ENCODE data around the gene ZNF845.
"Not testable (repeated sequence)": the region's sequence is repeated elsewhere in the genome, so short reads cannot be mapped to it uniquely, and the experiment has no call there.

The ZNF845 gene

DNA sequence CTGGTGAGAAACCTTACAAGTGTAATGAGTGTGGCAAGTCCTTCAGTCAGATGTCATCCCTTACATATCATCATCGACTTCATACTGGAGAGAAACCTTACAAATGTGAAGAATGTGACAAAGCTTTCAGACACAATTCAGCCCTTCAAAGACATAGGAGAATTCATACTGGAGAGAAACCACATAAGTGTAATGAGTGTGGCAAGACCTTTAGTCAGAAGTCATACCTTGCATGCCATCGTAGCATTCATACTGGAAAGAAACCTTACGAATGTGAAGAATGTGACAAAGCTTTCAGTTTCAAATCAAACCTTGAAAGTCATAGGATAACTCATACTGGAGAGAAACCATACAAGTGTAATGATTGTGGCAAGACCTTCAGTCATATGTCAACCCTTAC, 47.8 kb downstream of the ZNF845 start:
- no peak for DNase-seq

DNA sequence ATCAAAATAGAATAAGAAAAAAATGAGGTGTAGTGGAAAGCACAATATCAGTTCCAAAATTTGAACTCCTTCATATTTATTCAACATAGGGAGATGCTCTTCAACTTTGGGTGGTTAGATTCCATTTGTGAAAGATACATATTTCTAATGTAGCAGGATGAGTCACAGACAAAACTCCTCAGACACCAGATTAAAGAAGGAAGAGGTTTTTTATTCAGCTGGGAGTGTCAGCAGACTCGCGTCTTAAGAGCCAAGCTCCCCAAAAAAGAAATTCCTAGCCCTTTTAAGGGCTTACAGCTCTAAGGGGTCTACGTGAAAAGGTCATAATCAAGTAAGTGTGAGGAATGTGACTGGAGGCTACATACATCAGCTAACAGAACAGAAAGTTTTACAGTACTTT, 54.6 kb downstream of the ZNF845 start:
- DNase-seq, result peak; percentile 35

DNA sequence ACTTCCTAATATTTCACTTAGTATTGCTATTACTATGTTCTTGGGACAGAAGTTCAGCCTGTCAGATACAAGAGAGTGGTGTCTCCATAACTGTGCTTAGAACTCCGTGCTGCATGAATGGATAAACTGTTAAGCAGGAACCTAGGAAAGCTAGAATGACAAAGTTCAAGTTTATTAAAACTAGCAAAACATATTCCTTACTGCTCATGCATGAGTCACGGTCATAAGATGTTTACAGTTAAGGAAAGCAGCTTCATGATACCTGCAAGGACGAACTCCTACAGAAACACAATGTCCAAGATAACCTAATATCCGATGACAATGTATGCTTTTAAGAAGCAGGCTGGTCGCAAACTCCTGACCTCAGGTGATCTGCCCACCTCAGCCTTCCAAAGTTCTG, 55.4 kb downstream of the ZNF845 start:
- DNase-seq, result no peak

- DNase-seq, result no peak
Observed at GRCh38 chr19:53389571-53389970, 56.0 kb downstream of the ZNF845 start.

- DNase-seq, result no peak
Observed at GRCh38 chr19:53389978-53390377, 56.4 kb downstream of the ZNF845 start.

DNA sequence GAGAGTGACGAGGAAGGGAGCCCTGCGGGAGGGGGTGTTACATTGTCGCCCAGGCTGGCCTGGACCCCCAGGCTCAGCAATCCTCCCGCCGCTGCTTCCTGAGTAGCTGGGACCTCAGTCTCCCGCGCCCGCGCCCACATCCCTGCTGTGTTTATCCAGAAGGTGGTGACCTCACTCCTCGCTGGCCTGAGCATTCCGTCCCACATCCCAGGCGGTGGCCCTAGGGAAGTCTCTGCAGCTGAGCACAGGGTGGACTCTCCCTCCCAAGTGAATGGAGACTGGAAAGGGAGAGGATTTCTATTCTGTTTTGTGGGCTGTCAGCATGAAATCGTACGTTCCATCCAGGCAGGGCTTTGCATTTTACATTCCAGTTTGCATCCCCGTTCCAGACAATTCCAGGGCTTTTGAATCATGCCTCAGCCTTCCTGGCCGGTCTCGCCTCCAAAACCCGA, 61.0 kb downstream of the ZNF845 start:
- no peak for DNase-seq

DNA sequence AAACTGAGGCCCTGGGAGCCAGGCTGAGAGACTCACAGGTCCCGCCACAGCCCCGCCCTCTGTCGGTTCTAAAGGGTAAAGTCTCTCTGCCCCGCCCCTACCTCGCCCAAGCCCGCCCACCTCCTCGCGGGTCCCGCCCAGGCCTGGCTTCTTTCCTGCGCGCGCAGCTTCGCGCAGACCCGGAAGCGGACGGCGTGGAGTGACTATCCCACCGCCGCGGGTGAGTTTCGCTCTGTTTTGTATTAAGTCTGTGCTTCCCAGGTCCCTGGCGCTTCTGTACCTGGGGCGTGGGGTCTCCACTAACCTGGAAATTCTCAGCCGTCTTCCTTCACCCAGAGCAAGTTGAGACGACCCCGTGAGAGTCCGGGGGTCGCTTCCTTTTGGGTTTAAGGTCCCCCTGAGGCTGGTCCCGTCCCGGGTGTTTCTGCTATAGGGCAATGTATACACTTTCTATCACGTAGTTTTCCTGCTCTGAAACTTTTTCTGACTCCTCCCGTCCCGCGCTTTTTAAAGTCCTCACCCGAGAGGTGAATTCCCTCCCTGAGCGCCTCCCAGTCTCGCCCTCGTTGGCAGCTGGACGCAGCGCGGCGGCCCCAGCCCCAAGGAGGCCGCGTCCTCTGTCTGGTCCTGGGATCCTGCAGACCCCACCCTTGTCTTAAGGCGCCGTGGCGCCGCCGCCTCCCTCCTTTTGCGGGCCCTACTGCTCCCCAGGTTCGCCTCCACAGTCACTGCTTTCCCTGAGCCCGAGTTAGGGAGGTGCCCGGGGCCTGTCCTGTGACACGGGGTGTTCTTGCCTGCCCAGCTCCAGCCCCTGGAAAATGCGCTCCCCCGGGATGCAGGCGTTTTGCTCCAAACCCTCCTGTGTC, 61.7 kb downstream of the ZNF845 start, which contains the start of gene ZNF765:
Gene ZNF765, plus strand, starts transcription at position 176 of the 866 bp plus-strand sequence. CDS start 2,867 bp downstream, outside the sequence.
- peak; percentile 94 for DNase-seq

DNA sequence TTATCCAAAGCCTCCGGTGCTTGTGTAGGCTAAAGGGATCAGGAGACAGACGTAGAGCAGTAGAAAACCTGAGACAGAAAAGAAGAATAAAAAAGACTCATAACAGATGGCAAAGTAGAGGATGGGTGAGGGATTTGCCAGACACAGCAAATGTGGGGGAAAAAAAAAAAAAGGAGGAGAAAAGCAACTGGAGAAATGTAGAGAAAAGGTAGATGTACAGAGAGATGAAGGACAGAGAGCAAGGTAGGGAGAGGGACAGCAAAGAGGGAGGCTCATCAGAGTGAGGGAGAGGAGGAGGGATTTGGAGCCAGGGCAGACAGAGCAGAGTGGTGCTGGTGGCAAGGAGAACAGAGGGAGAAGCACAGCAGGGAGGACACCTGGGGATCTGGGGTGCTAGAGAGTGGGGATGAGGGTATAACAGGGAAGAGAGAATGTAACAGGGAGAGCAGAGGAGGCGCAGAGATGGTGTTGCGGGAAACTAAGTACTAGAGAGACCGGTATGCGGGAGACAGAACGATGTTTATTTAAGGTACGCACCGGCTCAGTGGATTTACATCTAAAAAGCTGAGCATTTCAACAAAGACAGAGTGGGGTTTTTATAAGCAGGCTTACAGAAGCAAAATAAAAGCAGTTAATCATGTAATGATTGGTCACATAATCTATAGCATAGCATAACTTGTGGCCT, 62.4 kb downstream of the ZNF845 start:
- not testable (repeated sequence) for DNase-seq

DNA sequence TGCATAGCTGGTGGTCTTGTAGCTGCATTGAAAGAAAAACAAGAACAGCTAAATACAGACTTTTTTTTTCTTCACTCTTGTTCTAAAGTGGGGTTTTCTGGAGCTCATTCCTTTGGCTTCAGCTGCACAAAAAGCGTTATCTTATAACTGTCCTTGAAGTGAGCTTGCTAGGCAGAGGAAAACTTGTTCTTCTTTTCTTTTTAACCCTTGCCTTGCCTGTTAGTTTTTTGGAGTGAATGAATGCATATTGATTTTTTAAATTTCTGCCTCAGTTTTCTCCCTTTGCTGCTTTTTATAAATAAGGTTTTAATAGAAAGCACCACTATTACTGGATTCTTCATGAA, 62.9 kb downstream of the ZNF845 start:
- DNase-seq, result no peak

DNA sequence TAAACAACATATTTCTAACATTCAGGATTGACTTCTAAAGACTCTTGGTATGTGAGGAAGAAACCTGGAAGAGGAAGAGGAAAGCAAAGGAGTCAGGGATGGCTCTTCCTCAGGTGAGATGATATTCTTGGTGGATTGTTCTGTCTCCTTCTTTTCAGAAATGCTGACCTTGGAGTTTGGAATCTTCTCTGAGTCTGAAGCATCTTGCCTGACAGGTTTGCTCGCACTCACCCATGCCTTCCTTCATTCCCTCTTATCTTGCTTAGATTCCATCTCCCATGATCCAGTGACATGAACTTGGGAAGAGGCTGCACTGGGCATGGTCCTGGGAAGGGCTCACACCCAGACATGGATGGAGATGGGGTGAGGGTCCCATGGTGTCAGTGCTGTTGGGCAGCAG, 64.4 kb downstream of the ZNF845 start:
- DNase-seq, result not testable (repeated sequence)
